ENCODE measurements around the gene SLC22A31.
"Not testable (repeated sequence)": the region's sequence is repeated elsewhere in the genome, so short reads cannot be mapped to it uniquely, and the experiment has no call there.

Gene SLC22A31

DNA sequence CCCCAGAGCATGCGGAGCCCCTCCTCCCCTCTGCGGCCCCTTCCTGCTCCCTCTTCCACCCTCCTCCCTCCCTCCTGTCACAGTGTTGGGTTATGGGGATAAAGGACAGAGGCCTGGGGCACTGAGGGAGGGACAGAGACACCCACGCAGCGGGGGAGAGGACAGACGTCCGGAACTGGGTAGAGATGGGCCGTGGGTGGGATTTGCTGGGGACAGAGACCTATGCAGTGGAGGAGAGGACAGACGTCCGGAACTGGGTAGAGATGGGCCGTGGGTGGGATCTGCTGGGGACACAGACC, 34.7 kb downstream of the SLC22A31 start:
- DNase-seq; H3K36me3 ChIP-seq (ENCODE audit: control insufficient read depth in 1 of 2, insufficient read depth in 2 of 2, low read length in 2 of 2); H3K18ac ChIP-seq (ENCODE audit: low read length); H3K27me3 ChIP-seq (ENCODE audit: insufficient read depth, low read length); H3K4ac ChIP-seq (ENCODE audit: low read depth, low read length); H4K8ac ChIP-seq (ENCODE audit: low read depth, low read length); H3K9me3 ChIP-seq (ENCODE audit: insufficient read depth, low read depth, low read length); H3K4me3 ChIP-seq (ENCODE audit: low read depth, low read length); H2BK120ac ChIP-seq (ENCODE audit: insufficient read depth, low read length, poor library complexity); H2BK12ac ChIP-seq (ENCODE audit: low read length); H2BK5ac ChIP-seq (ENCODE audit: low read depth, low read length, poor library complexity); H3K27ac ChIP-seq (ENCODE audit: low read depth, low read length); H3K9ac ChIP-seq (ENCODE audit: low read length); H3K23ac ChIP-seq (ENCODE audit: low read length); H3K4me2 ChIP-seq (ENCODE audit: low read length); H2AK5ac ChIP-seq (ENCODE audit: low read length); H3K79me1 ChIP-seq (ENCODE audit: low read length); H3K14ac ChIP-seq (ENCODE audit: low read length); H3K4me1 ChIP-seq (ENCODE audit: control insufficient read depth in 1 of 2, insufficient read depth in 2 of 2, low read length in 2 of 2); H2AFZ ChIP-seq (ENCODE audit: insufficient read depth, low read length, poor library complexity); H3K79me2 ChIP-seq (ENCODE audit: control insufficient read depth, insufficient read depth, low read length, poor library complexity); H4K12ac ChIP-seq (ENCODE audit: low read depth, low read length); H4K91ac ChIP-seq (ENCODE audit: low read depth, low read length): not testable (repeated sequence)
- no CpG with 5 or more reads among the region's 10 CpGs for WGBS (ENCODE audit: extremely low coverage, insufficient coverage, insufficient read length)

GRCh38 chr16:89164847-89165680, 35.3 kb downstream of the SLC22A31 start:
- Histone ChIP-seq H4K12ac (ENCODE audit: low read depth, low read length) (no peak overlapping the region), H3K9me3 (ENCODE audit: insufficient read depth, low read depth, low read length) (peaks cover 3% of the 10 kb centered on the region), H2BK5ac (ENCODE audit: low read depth, low read length, poor library complexity) (no peak overlapping the region), H3K27ac (ENCODE audit: low read depth, low read length) (no peak overlapping the region), H4K91ac (ENCODE audit: low read depth, low read length) (no peak overlapping the region), H2AFZ (ENCODE audit: insufficient read depth, low read length, poor library complexity) (no peak overlapping the region), H3K4me2 (ENCODE audit: low read length) (no peak overlapping the region), H4K8ac (ENCODE audit: low read depth, low read length) (no peak overlapping the region), H2BK120ac (ENCODE audit: insufficient read depth, low read length, poor library complexity) (no peak overlapping the region), H3K36me3 (ENCODE audit: control insufficient read depth in 1 of 2, insufficient read depth in 2 of 2, low read length in 2 of 2) (no peaks in the 10 kb centered on the region), H3K27me3 (ENCODE audit: insufficient read depth, low read length) (peaks cover 4% of the 10 kb centered on the region), H3K23ac (ENCODE audit: low read length) (no peak overlapping the region), H3K4me1 (ENCODE audit: control insufficient read depth in 1 of 2, insufficient read depth in 2 of 2, low read length in 2 of 2) (peaks cover 4% of the 10 kb centered on the region in 2 experiments), H2BK12ac (ENCODE audit: low read length) (no peak overlapping the region), H3K4ac (ENCODE audit: low read depth, low read length) (no peak overlapping the region), H3K79me2 (ENCODE audit: control insufficient read depth, insufficient read depth, low read length, poor library complexity) (no peaks in the 10 kb centered on the region), H3K9ac (ENCODE audit: low read length) (no peak overlapping the region), H3K79me1 (ENCODE audit: low read length) (peaks cover 3% of the 10 kb centered on the region), H2AK5ac (ENCODE audit: low read length) (no peak overlapping the region), H3K14ac (ENCODE audit: low read length) (no peak overlapping the region), H3K18ac (ENCODE audit: low read length) (no peak overlapping the region), H3K4me3 (ENCODE audit: low read depth, low read length) (no peak overlapping the region)
- no CpG with 5 or more reads among the region's 20 CpGs for WGBS (ENCODE audit: extremely low coverage, insufficient coverage, insufficient read length)
- DNase-seq = no peak

DNA sequence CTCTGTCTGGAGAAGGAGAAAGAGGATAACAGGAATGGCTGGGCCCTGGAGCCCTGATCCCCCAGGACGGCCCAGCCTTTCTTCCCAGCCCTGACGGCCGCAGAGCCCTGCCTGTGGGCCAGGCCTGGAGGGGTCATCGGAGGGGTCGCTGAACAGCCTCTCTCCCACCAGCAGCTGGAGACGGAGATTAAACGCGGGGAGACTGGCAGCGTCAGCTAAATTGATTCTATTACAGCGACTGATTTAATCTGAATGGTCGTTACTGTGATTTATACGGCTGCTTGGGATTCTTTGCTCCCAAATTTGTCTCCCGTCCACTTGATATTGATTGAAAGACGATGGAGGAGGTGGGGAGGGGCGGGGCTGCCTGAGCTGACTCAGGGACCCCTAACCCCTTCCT, 35.9 kb downstream of the SLC22A31 start:
- Histone ChIP-seq H3K23ac (ENCODE audit: low read length) (no peak overlapping the region), H3K18ac (ENCODE audit: low read length) (no peak overlapping the region), H3K4me1 (ENCODE audit: control insufficient read depth in 1 of 2, insufficient read depth in 2 of 2, low read length in 2 of 2) (peaks cover 4% of the 10 kb centered on the region in 2 experiments), H2BK12ac (ENCODE audit: low read length) (no peak overlapping the region), H3K4ac (ENCODE audit: low read depth, low read length) (no peak overlapping the region), H2BK5ac (ENCODE audit: low read depth, low read length, poor library complexity) (no peak overlapping the region), H4K8ac (ENCODE audit: low read depth, low read length) (no peak overlapping the region), H3K79me1 (ENCODE audit: low read length) (peaks cover 3% of the 10 kb centered on the region), H3K4me3 (ENCODE audit: low read depth, low read length) (no peak overlapping the region), H3K27ac (ENCODE audit: low read depth, low read length) (no peak overlapping the region), H3K36me3 (ENCODE audit: control insufficient read depth in 1 of 2, insufficient read depth in 2 of 2, low read length in 2 of 2) (no peaks in the 10 kb centered on the region), H3K9ac (ENCODE audit: low read length) (no peak overlapping the region), H3K4me2 (ENCODE audit: low read length) (no peak overlapping the region), H2AK5ac (ENCODE audit: low read length) (no peak overlapping the region), H3K27me3 (ENCODE audit: insufficient read depth, low read length) (no peaks in the 10 kb centered on the region), H4K12ac (ENCODE audit: low read depth, low read length) (no peak overlapping the region), H3K14ac (ENCODE audit: low read length) (no peak overlapping the region), H2AFZ (ENCODE audit: insufficient read depth, low read length, poor library complexity) (no peak overlapping the region), H3K79me2 (ENCODE audit: control insufficient read depth, insufficient read depth, low read length, poor library complexity) (no peaks in the 10 kb centered on the region), H3K9me3 (ENCODE audit: insufficient read depth, low read depth, low read length) (peaks cover 7% of the 10 kb centered on the region), H4K91ac (ENCODE audit: low read depth, low read length) (no peak overlapping the region), H2BK120ac (ENCODE audit: insufficient read depth, low read length, poor library complexity) (no peak overlapping the region)
- no peak for DNase-seq
- no CpG with 5 or more reads among the region's 15 CpGs for WGBS (ENCODE audit: extremely low coverage, insufficient coverage, insufficient read length)

- H4K91ac ChIP-seq (ENCODE audit: low read depth, low read length) = no peak overlapping the region
- H3K79me2 ChIP-seq (ENCODE audit: control insufficient read depth, insufficient read depth, low read length, poor library complexity) = no peaks in the 10 kb centered on the region
- H3K4me1 ChIP-seq (ENCODE audit: control insufficient read depth in 1 of 2, insufficient read depth in 2 of 2, low read length in 2 of 2) = peaks cover 4% of the 10 kb centered on the region in 2 experiments
- no peak overlapping the region for H3K27ac ChIP-seq (ENCODE audit: low read depth, low read length)
- no peak overlapping the region for H3K23ac ChIP-seq (ENCODE audit: low read length)
- no peak overlapping the region for H3K18ac ChIP-seq (ENCODE audit: low read length)
- H2BK12ac ChIP-seq (ENCODE audit: low read length) = no peak overlapping the region
- no peak overlapping the region for H4K8ac ChIP-seq (ENCODE audit: low read depth, low read length)
- no peak overlapping the region for H2AFZ ChIP-seq (ENCODE audit: insufficient read depth, low read length, poor library complexity)
- no peaks in the 10 kb centered on the region for H3K36me3 ChIP-seq (ENCODE audit: control insufficient read depth in 1 of 2, insufficient read depth in 2 of 2, low read length in 2 of 2)
- H2AK5ac ChIP-seq (ENCODE audit: low read length) = no peak overlapping the region
- H3K14ac ChIP-seq (ENCODE audit: low read length) = no peak overlapping the region
- no peaks in the 10 kb centered on the region for H3K27me3 ChIP-seq (ENCODE audit: insufficient read depth, low read length)
- no peak overlapping the region for H2BK120ac ChIP-seq (ENCODE audit: insufficient read depth, low read length, poor library complexity)
- no peak overlapping the region for H2BK5ac ChIP-seq (ENCODE audit: low read depth, low read length, poor library complexity)
- H4K12ac ChIP-seq (ENCODE audit: low read depth, low read length) = no peak overlapping the region
- H3K79me1 ChIP-seq (ENCODE audit: low read length) = peaks cover 3% of the 10 kb centered on the region
- WGBS (ENCODE audit: extremely low coverage, insufficient coverage, insufficient read length) = no CpG with 5 or more reads among the region's 9 CpGs
- H3K4me3 ChIP-seq (ENCODE audit: low read depth, low read length) = no peak overlapping the region
- no peak for DNase-seq
- peaks cover 13% of the 10 kb centered on the region for H3K9me3 ChIP-seq (ENCODE audit: insufficient read depth, low read depth, low read length)
- H3K4me2 ChIP-seq (ENCODE audit: low read length) = no peak overlapping the region
- no peak overlapping the region for H3K4ac ChIP-seq (ENCODE audit: low read depth, low read length)
- peak overlapping the region; percentile 48 for H3K9ac ChIP-seq (ENCODE audit: low read length)
Observed at GRCh38 chr16:89163297-89163696, 37.0 kb downstream of the SLC22A31 start.

All from trophoblast cell (in vitro differentiated cells and primary cell).